WTC11 (cell line): Measurements from ENCODE around the gene COL4A2. TPM values are rescaled to one million over a fixed set of nuclear protein-coding genes. Genes with fewer than 3 reads are reported as not detected.

ENCODE experiments used
- ATF1 ChIP-seq: sonication (generic); formaldehyde crosslinking; IDR thresholded peaks from 2 replicates; pipeline ENCODE4 v1.8.1; 2023; ENCODE audit warnings: mild to moderate bottlenecking, moderate library complexity, missing genetic modification reagents
- FOXP4 ChIP-seq: sonication (generic); formaldehyde crosslinking; IDR thresholded peaks from 2 replicates; pipeline ENCODE4 v1.8.0; 2022; ENCODE audit warnings: mild to moderate bottlenecking, missing genetic modification reagents
- GABPB1 ChIP-seq: sonication (generic); formaldehyde crosslinking; IDR thresholded peaks from 2 replicates; pipeline ENCODE4 v1.8.1; 2023; ENCODE audit warnings: mild to moderate bottlenecking, missing genetic modification reagents
- NFE2L1 ChIP-seq: sonication (generic); formaldehyde crosslinking; IDR thresholded peaks from 2 replicates; pipeline ENCODE4 v1.8.1; 2023; ENCODE audit warnings: missing genetic modification reagents
- NR1H2 ChIP-seq: sonication (generic); formaldehyde crosslinking; IDR thresholded peaks from 2 replicates; pipeline ENCODE4 v1.9.0; 2021; ENCODE audit warnings: mild to moderate bottlenecking, moderate library complexity, missing genetic modification reagents
- OVOL2 ChIP-seq: fragments of 250-450 bp; sonication (Bioruptor Pico); IDR thresholded peaks from 2 replicates; pipeline ENCODE4 v1.9.0; 2021; ENCODE audit warnings: mild to moderate bottlenecking, borderline replicate concordance
- PRDM15 ChIP-seq: sonication (generic); formaldehyde crosslinking; IDR thresholded peaks from 2 replicates; pipeline ENCODE4 v1.8.0; 2022; ENCODE audit warnings: missing genetic modification reagents
- PRRX2 ChIP-seq: fragments of 250-450 bp; sonication (Bioruptor Pico); IDR thresholded peaks from 2 replicates; pipeline ENCODE4 v1.8.0; 2021; ENCODE audit warnings: mild to moderate bottlenecking
- TP53 ChIP-seq: sonication (generic); formaldehyde crosslinking; IDR thresholded peaks from 2 replicates; pipeline ENCODE4 v1.8.1; 2023; ENCODE audit warnings: mild to moderate bottlenecking, missing genetic modification reagents
- ZNF121 ChIP-seq: sonication (generic); formaldehyde crosslinking; IDR thresholded peaks from 2 replicates; pipeline ENCODE4 v1.8.0; 2023; ENCODE audit warnings: missing genetic modification reagents
- ZNF423 ChIP-seq: fragments of 250-450 bp; sonication (Bioruptor Pico); IDR thresholded peaks from 2 replicates; pipeline ENCODE4 v2.1.2; 2022; ENCODE audit warnings: mild to moderate bottlenecking, moderate library complexity
- total RNA-seq: library from RNA; stranded (reverse); gene quantifications from 3 replicates; pipeline ENCODE4 v1.2.3, GENCODE V29; 2021
- TF ChIP-seq, protein P1 (sequence below): fragments of 250-450 bp; sonication (Bioruptor Pico); IDR thresholded peaks from 2 replicates; pipeline ENCODE4 v1.9.0; 2021; ENCODE audit warnings: mild to moderate bottlenecking, borderline replicate concordance
- TF ChIP-seq, protein P2 (sequence below): sonication (generic); formaldehyde crosslinking; IDR thresholded peaks from 2 replicates; pipeline ENCODE4 v1.8.1; 2023; ENCODE audit warnings: mild to moderate bottlenecking, missing genetic modification reagents
- TF ChIP-seq, protein P3 (sequence below): sonication (generic); formaldehyde crosslinking; IDR thresholded peaks from 2 replicates; pipeline ENCODE4 v1.8.1; 2023; ENCODE audit warnings: mild to moderate bottlenecking, missing genetic modification reagents, borderline replicate concordance

The COL4A2 gene
- total RNA-seq, 1 experiment from 2014 or later = 109 TPM

DNA sequence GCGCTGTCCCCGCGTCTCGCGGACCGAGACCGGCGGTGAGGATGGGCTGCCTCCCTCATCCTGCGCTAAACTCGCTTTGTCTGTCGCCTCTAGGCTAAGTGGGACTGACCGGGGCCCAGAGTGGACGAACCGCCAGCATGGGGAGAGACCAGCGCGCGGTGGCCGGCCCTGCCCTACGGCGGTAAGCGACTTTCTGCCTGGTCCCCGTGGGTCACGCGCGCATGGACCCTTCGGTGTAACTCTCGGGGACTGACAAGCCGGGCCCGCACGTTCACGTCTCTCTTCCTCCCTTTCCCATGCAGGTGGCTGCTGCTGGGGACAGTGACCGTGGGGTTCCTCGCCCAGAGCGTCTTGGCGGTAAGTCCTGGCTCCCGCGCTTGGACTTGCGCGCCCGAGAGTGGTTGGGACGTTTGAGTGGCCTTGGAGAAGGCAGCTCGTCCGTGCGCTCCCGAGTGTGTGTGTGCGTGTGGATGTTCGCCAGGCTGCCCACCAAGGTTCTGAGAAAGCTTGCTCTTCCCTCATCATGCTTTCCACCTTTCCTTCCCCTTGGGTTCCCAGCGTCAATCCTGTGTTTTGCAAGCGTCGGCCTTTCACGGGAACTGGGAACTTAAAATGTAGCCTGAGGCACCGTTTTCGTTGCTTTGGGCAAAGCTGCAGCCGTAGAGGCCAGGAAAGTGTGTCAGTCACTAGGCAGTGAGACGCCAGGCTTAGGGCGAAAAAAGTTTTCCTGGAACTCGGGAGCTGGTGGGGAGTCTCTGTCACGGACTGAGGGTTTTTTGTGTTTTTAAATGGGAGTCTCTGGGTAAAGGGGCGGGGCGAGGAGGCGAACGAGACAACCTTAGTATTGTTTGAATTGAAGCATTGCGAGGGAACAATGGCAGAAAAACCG lies 927 bp downstream of the COL4A2 start (continued):
- no peak for TF ChIP-seq PRDM15
- 0 out of 2 replicates have a peak, but pooled peaks have one; percentile 46 for TF ChIP-seq FOXP4
- TF ChIP-seq GABPB1 = no peak
- no peak for TF ChIP-seq PRRX2 (CRISPR knock-in tag)
- no peak for TF ChIP-seq ATF1 (CRISPR knock-in tag)
- TF ChIP-seq NFE2L1 = 0 out of 2 replicates have a peak, but pooled peaks have one; percentile 68
- TF ChIP-seq ZNF423 = no peak
- peak; percentile 70; the same call in 1 of the 2 replicates for TF ChIP-seq TP53 (CRISPR knock-in tag)
- no peak for TF ChIP-seq ZNF121
- TF ChIP-seq OVOL2 = no peak
- TF ChIP-seq, protein P1, sequence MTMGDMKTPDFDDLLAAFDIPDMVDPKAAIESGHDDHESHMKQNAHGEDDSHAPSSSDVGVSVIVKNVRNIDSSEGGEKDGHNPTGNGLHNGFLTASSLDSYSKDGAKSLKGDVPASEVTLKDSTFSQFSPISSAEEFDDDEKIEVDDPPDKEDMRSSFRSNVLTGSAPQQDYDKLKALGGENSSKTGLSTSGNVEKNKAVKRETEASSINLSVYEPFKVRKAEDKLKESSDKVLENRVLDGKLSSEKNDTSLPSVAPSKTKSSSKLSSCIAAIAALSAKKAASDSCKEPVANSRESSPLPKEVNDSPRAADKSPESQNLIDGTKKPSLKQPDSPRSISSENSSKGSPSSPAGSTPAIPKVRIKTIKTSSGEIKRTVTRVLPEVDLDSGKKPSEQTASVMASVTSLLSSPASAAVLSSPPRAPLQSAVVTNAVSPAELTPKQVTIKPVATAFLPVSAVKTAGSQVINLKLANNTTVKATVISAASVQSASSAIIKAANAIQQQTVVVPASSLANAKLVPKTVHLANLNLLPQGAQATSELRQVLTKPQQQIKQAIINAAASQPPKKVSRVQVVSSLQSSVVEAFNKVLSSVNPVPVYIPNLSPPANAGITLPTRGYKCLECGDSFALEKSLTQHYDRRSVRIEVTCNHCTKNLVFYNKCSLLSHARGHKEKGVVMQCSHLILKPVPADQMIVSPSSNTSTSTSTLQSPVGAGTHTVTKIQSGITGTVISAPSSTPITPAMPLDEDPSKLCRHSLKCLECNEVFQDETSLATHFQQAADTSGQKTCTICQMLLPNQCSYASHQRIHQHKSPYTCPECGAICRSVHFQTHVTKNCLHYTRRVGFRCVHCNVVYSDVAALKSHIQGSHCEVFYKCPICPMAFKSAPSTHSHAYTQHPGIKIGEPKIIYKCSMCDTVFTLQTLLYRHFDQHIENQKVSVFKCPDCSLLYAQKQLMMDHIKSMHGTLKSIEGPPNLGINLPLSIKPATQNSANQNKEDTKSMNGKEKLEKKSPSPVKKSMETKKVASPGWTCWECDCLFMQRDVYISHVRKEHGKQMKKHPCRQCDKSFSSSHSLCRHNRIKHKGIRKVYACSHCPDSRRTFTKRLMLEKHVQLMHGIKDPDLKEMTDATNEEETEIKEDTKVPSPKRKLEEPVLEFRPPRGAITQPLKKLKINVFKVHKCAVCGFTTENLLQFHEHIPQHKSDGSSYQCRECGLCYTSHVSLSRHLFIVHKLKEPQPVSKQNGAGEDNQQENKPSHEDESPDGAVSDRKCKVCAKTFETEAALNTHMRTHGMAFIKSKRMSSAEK (CRISPR knock-in tag) = no peak
- TF ChIP-seq, protein P2, sequence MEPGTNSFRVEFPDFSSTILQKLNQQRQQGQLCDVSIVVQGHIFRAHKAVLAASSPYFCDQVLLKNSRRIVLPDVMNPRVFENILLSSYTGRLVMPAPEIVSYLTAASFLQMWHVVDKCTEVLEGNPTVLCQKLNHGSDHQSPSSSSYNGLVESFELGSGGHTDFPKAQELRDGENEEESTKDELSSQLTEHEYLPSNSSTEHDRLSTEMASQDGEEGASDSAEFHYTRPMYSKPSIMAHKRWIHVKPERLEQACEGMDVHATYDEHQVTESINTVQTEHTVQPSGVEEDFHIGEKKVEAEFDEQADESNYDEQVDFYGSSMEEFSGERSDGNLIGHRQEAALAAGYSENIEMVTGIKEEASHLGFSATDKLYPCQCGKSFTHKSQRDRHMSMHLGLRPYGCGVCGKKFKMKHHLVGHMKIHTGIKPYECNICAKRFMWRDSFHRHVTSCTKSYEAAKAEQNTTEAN = no peak
- TF ChIP-seq, protein P3, sequence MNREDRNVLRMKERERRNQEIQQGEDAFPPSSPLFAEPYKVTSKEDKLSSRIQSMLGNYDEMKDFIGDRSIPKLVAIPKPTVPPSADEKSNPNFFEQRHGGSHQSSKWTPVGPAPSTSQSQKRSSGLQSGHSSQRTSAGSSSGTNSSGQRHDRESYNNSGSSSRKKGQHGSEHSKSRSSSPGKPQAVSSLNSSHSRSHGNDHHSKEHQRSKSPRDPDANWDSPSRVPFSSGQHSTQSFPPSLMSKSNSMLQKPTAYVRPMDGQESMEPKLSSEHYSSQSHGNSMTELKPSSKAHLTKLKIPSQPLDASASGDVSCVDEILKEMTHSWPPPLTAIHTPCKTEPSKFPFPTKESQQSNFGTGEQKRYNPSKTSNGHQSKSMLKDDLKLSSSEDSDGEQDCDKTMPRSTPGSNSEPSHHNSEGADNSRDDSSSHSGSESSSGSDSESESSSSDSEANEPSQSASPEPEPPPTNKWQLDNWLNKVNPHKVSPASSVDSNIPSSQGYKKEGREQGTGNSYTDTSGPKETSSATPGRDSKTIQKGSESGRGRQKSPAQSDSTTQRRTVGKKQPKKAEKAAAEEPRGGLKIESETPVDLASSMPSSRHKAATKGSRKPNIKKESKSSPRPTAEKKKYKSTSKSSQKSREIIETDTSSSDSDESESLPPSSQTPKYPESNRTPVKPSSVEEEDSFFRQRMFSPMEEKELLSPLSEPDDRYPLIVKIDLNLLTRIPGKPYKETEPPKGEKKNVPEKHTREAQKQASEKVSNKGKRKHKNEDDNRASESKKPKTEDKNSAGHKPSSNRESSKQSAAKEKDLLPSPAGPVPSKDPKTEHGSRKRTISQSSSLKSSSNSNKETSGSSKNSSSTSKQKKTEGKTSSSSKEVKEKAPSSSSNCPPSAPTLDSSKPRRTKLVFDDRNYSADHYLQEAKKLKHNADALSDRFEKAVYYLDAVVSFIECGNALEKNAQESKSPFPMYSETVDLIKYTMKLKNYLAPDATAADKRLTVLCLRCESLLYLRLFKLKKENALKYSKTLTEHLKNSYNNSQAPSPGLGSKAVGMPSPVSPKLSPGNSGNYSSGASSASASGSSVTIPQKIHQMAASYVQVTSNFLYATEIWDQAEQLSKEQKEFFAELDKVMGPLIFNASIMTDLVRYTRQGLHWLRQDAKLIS (CRISPR knock-in tag) = no peak
- no peak for TF ChIP-seq NR1H2 (CRISPR knock-in tag)
- TF ChIP-seq, all 79 proteins: peak for 9
